HEK293T (cell line): Measurements from ENCODE around the gene CEND1.

ENCODE experiments used
- CTCF ChIA-PET: fragments of 350-600 bp; formaldehyde crosslinking; extraction: SDS; loops from one replicate; lab custom pipeline; 2021; ENCODE audit warnings: antibody characterized with exemption, inconsistent platforms; lab: Yijun Ruan, JAX
- POLR2A ChIA-PET: fragments of 350-600 bp; formaldehyde crosslinking; extraction: SDS; loops from one replicate; lab custom pipeline; 2020; ENCODE audit warnings: antibody characterized with exemption, inconsistent platforms; lab: Yijun Ruan, JAX
- DNase-seq: peaks from one replicate; pipeline ENCODE4 v3.0.0; 2012; ENCODE audit warnings: mixed read lengths; ENCODE audit errors: extremely low spot score
- ARNT ChIP-seq: fragments of 450-650 bp; IDR thresholded peaks from 2 replicates; pipeline ENCODE4 v1.6.1; 2017; ENCODE audit warnings: mild to moderate bottlenecking
- BHLHE40 ChIP-seq: fragments of 450-650 bp; IDR thresholded peaks from 2 replicates; pipeline ENCODE4 v1.6.1; 2016; ENCODE audit warnings: mild to moderate bottlenecking, moderate library complexity, borderline replicate concordance
- CTBP1 ChIP-seq: fragments of 450-650 bp; IDR thresholded peaks from 2 replicates; pipeline ENCODE4 v1.6.1; 2016; ENCODE audit warnings: borderline replicate concordance
- ELF4 ChIP-seq: fragments of 450-650 bp; IDR thresholded peaks from 2 replicates; pipeline ENCODE4 v1.6.1; 2017; ENCODE audit warnings: antibody characterized with exemption
- FOXA1 ChIP-seq: fragments of 450-650 bp; IDR thresholded peaks from 2 replicates; pipeline ENCODE4 v1.6.1; 2016; ENCODE audit warnings: mild to moderate bottlenecking
- FOXK2 ChIP-seq: fragments of 450-650 bp; IDR thresholded peaks from 2 replicates; pipeline ENCODE4 v1.6.1; 2016; ENCODE audit warnings: mild to moderate bottlenecking
- FOXM1 ChIP-seq: fragments of 450-650 bp; IDR thresholded peaks from 2 replicates; pipeline ENCODE4 v1.6.1; 2017; ENCODE audit warnings: mild to moderate bottlenecking, borderline replicate concordance
- HDGF ChIP-seq: fragments of 450-650 bp; IDR thresholded peaks from 2 replicates; pipeline ENCODE4 v1.6.1; 2017; ENCODE audit warnings: antibody characterized with exemption, borderline replicate concordance
- L3MBTL2 ChIP-seq: fragments of 450-650 bp; conservative IDR thresholded peaks from 2 replicates; pipeline ENCODE4 v1.6.1; 2016; ENCODE audit warnings: mild to moderate bottlenecking
- LEF1 ChIP-seq: fragments of 450-650 bp; IDR thresholded peaks from 2 replicates; pipeline ENCODE4 v1.6.1; 2017; ENCODE audit warnings: mild to moderate bottlenecking, borderline replicate concordance
- NFRKB ChIP-seq: fragments of 450-650 bp; IDR thresholded peaks from 2 replicates; pipeline ENCODE4 v1.6.1; 2016; ENCODE audit warnings: mild to moderate bottlenecking, moderate library complexity
- SP1 ChIP-seq: fragments of 450-650 bp; IDR thresholded peaks from 2 replicates; pipeline ENCODE4 v1.6.1; 2017
- SUZ12 ChIP-seq: fragments of 450-650 bp; IDR thresholded peaks from 2 replicates; pipeline ENCODE4 v1.6.1; 2016; ENCODE audit warnings: mild to moderate bottlenecking
- TARDBP ChIP-seq: fragments of 450-650 bp; IDR thresholded peaks from 2 replicates; pipeline ENCODE4 v1.6.1; 2016
- ZNF384 ChIP-seq: fragments of 450-650 bp; IDR thresholded peaks from 2 replicates; pipeline ENCODE4 v1.6.1; 2016
- TF ChIP-seq, protein P1 (sequence below): fragments of 450-650 bp; IDR thresholded peaks from 2 replicates; pipeline ENCODE4 v1.6.1; 2016

The CEND1 gene

DNA sequence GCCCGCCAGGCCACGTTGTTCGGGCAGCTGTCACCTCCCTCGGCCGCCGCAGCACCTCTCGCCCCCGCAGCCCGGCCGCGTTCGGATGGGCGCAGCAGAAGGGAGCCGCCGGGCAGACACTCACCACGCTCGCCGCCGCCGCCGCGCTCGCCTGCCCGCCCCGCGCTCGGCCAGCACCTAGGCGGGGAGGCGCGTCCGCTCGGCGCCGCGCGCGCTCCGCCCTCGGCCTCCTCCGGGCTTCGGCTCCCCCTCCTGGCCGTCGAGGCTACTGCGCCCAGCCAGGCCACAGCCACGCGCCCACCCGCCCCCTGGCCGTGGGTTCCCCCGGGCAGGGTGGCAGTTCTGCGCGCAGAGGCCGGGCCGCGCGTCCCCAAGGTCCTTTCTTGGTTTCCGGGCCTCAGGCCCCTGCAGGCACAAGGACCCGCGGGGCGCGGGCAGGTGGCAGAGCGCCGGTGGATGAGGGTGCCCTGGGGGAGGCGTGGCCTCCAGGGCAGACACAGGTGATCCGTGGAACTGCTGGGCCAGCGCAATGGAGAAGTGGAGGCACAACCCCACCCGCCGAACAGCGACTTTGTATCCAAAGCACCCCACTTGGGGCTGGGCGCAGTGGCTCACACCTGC lies 8.3 kb upstream of the CEND1 start, which contains the start of gene SLC25A22:
Gene SLC25A22 (minus strand): TSS at position 189 of the 621 bp plus-strand sequence. CDS start 3,275 bp downstream, outside the sequence.
- TF ChIP-seq ARNT (0 out of 2 replicates have a peak, but pooled peaks have one; percentile 13), CTBP1 (no peak)
- ChIA-PET CTCF (no interaction called here), POLR2A (interaction anchor here (2.3 kb wide), 1 partner anchor 21 kb away, joined by 15 read pairs; the partner anchor contains the start of gene PNPLA2)
- DNase-seq, result peak; percentile 91

DNA sequence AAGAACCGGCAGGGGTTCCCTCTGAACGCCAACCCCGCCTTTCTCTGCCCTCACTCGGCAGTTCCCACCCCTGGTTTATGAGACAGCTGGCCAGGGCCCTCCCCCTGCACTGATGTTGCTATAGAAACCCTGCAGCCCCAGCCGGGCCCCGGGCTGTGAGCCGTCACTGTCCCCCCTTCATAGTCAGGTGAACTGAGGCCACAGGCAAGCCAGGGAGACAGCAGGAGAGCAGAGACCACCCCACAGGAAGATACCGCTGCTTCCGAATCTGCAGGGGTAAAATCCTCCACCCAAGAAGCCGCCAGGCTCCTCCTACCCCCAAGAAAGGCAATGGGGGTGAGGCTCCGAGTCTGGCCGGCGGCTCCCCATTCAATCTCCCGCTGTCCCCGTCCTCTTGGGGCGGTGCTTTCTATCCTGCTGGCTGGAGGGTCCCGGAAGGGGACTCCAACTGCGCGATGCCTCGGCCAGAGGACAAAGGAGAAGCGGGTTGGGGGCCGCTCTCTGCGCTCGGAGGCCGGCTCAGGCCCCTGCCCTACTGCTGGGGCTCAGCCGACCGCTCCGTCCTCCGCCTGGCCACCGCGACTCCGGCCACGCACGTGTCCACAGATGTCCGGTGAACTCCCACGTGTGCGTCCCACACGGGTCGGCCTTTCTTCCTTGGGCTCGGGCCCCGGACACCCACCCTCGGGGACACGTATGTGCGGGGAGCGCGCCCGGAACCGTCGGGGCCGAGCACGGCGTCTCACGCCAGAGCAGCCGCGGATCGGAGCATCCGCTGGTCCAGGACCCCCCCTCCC lies 7.6 kb upstream of the CEND1 start:
- peak; percentile 71 for DNase-seq
- ChIA-PET POLR2A (interaction anchor here (1.7 to 2.4 kb wide), 5 partner anchors 11 to 22 kb away, joined by 5 to 20 read pairs (median 12); partner anchors contain the start of genes GATD1, PNPLA2 and RPLP2), CTCF (no interaction called here)
- TF ChIP-seq CTBP1 (no peak), L3MBTL2 (no peak), LEF1 (no peak), ELF4 (no peak), SUZ12 (no peak), SP1 (no peak), FOXM1 (no peak), ZNF384 (no peak), TARDBP (no peak), HDGF (no peak), ARNT (no peak), FOXA1 (no peak), FOXK2 (no peak), BHLHE40 (no peak), NFRKB (no peak)
- TF ChIP-seq, protein P1, sequence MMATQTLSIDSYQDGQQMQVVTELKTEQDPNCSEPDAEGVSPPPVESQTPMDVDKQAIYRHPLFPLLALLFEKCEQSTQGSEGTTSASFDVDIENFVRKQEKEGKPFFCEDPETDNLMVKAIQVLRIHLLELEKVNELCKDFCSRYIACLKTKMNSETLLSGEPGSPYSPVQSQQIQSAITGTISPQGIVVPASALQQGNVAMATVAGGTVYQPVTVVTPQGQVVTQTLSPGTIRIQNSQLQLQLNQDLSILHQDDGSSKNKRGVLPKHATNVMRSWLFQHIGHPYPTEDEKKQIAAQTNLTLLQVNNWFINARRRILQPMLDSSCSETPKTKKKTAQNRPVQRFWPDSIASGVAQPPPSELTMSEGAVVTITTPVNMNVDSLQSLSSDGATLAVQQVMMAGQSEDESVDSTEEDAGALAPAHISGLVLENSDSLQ, result no peak

DNA sequence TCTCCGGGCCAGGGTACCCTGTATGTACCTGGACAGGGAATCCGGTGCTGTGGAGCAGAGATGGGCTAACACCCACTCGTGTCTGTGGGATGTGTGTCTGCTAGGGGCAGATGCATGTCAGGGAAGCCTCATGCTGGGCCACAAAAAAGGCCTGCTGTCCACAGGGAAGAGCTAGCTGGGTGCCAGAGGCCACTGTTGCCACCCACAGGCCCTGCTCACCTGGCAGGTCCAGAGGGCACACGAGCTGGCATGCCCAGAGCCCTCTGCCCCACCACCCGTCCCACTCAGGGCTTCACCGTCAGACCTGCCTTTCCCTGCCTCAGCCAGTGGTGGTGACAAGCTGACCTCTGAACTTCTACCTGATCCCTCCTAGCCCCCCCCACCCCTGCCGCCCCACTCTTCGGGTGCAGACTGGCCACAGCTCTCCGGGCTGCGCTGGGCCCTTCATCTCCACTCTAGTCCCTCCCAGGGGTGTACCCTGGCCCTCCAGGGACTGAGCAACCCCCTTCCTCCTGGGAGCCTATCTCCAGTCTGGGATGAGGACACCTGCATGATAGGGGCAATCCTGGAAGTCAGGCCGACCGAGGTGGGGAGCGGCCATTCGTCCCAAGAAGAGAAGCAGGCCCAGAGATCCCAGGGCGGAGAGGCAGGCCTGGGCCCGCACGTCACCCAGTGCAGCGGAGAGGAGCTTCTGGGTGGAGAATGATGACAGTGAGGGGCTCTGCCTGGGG lies 6.8 kb upstream of the CEND1 start:
- DNase-seq, result peak; percentile 30
- POLR2A ChIA-PET, result interaction anchor here (1.7 to 2.4 kb wide), 6 partner anchors 8 to 22 kb away, joined by 5 to 20 read pairs (median 11); partner anchors contain the start of genes GATD1, PIDD1, PNPLA2 and RPLP2
- TF ChIP-seq, protein P1, result no peak
- no peak for TF ChIP-seq FOXM1
- no peak for TF ChIP-seq NFRKB
- TF ChIP-seq FOXA1, result no peak
- CTCF ChIA-PET, result interaction anchor here (0.6 kb wide), 1 partner anchor 40 kb away, joined by 3 read pairs; no protein-coding TSS in a partner anchor

DNA sequence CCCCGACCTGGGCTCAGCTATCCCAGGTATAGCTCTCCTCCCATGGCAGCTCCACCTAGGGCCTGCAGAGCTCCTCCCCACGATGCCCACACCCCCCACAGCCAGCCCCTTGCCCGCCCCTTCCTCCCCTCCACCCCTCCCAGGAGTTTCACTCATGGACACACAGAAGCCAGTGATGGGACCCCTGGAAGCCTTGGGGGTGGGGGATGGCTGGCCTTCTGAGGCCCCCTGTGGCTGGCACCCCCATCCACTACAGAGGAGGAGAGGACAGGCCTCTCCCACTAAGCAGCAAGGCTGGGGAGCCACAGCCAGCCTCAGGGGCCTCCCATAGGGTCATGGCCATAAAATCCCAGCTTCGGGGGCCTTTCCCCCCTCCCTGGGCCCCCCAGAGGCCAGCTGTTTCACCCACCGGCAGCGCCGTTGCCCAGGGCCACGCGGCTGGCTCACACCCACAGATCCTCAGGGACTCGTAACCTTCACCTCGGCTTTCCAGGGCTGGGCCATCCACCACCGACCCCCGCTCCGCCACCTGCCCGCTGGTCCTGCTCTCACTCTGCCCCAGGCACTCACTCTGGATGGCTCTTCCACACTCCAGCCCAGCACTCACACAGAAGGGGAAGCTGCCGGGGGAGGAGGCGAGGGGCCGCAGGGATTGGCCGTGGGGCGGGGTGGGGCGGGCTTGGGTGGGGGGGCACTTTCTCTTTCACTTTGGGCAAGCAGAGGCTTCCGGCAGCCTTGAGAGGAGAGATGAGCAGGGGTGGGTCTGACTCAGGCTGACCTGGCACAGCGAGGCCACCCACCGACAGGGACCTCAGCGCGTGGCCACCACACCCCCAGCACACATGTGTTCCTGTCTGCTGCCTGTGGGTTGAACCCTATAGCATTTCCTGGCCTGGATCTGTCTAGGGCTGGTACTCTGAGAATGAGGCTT lies 6.0 kb upstream of the CEND1 start:
- ChIA-PET CTCF (interaction anchor here (0.6 to 0.7 kb wide), 2 partner anchors 13 to 41 kb away, joined by 3 to 4 read pairs; no protein-coding TSS in a partner anchor), POLR2A (interaction anchor here (1.7 to 2.4 kb wide), 6 partner anchors 9 to 23 kb away, joined by 5 to 20 read pairs (median 11); partner anchors contain the start of genes GATD1, PIDD1, PNPLA2 and RPLP2)
- no peak for DNase-seq
- TF ChIP-seq LEF1, result no peak
- no peak for TF ChIP-seq ARNT
- no peak for TF ChIP-seq FOXA1
- no peak for TF ChIP-seq BHLHE40
- TF ChIP-seq TARDBP, result no peak
- TF ChIP-seq SUZ12, result no peak
- TF ChIP-seq SP1, result no peak
- no peak for TF ChIP-seq ELF4

DNA sequence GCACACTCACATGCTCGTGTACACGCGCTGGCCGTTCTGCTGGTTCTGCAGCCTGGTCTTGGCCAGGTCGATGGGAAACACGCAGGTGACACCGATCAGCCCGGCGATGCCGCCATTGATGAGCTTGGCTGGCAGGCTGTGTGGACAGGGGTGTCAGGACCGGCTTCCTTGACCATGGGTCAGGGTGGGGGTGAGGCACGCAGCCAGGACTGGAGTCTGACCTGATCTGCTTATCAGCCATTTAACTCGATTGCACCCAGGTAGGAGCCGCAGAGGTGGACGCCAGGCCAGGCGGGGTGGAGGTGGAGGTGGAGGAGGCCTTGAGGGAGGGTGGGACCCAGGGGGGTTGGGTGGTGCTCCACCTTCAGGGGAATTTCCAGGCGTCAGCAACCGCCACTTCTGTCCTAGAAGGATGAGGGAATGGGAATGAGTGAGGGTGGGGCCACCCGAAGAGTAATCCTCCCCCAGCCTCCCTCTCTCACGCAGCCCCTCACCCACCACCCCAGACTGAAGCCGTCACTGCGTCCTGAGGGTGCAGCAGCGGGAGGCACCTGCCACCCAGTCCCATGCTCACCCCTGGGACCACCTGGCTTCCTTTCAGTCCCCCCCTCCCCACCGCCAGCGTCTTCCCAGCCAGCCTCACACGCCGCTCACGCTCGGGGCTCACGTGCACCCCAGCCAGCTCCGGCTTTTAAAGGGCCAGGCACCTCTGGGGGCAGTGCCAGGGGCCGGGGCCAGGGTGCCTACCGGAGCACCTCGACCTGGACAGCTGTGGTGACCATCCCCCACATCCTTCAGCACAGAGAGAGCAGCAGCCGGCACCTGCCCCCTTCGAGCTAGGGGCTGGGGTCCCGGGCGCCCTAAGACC lies 5.1 kb upstream of the CEND1 start:
- ChIA-PET POLR2A (interaction anchor here (1.8 to 2.4 kb wide), 3 partner anchors 10 to 16 kb away, joined by 8 to 12 read pairs (median 10); partner anchors contain the start of genes PIDD1 and RPLP2), CTCF (interaction anchor here (0.7 kb wide), 1 partner anchor 12 kb away, joined by 4 read pairs; no protein-coding TSS in a partner anchor)
- no peak for TF ChIP-seq ZNF384
- no peak for TF ChIP-seq LEF1
- TF ChIP-seq BHLHE40, result no peak
- no peak for TF ChIP-seq FOXM1
- TF ChIP-seq SUZ12, result no peak
- no peak for TF ChIP-seq FOXK2
- TF ChIP-seq SP1, result no peak
- TF ChIP-seq ELF4, result no peak
- no peak for TF ChIP-seq FOXA1
- no peak for TF ChIP-seq ARNT
- TF ChIP-seq, protein P1, result no peak
- TF ChIP-seq HDGF, result no peak
- DNase-seq, result no peak
